ENCODE measurements around the gene SNRPN.
A peak's percentile ranks its signal among the peaks of the same experiment; 100 is the strongest.

SNRPN gene

DNA sequence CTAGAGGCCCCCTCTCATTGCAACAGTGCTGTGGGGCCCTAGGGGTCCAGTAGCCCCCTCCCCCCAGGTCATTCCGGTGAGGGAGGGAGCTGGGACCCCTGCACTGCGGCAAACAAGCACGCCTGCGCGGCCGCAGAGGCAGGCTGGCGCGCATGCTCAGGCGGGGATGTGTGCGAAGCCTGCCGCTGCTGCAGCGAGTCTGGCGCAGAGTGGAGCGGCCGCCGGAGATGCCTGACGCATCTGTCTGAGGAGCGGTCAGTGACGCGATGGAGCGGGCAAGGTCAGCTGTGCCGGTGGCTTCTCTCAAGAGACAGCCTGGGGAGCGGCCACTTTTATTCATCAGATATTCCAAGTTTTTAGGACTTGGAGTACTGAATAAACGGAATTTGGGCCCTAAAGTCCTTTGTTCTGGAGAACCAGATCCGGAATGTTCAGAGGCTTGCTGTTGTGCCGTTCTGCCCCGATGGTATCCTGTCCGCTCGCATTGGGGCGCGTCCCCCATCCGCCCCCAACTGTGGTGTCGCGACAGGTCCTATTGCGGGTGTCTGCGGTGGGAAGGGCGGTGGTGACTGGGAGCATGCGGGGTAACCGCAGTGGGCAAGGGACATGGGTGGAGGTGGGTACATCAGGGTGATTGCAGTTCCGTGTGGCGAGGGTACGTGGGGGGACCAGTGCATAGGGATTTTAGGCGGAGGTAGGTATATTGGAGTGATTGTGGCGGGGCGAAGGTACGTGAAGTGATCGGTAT, at the start of gene SNRPN, which contains the start of gene SNURF:
SNRPN (plus strand) TSS at position 205 of the 748 bp plus-strand sequence. CDS start 19,467 bp downstream, outside the sequence.
SNURF (plus strand) TSS at position 205 of the 748 bp plus-strand sequence; CDS start at position 267, 62 bp downstream.
- H3K79me2 ChIP-seq (ENCODE audit: insufficient read depth, low read length), result peaks cover 18% of the 10 kb centered on the region
- no peaks in the 10 kb centered on the region; the same call in 1 of the 2 replicates for H3K36me3 ChIP-seq (ENCODE audit: insufficient read depth, low read length)
- peaks cover 6% of the 10 kb centered on the region for H3K4me1 ChIP-seq (ENCODE audit: insufficient read depth, low read length, severe bottlenecking)
- no peak within 1 kb of the TSS for H2AFZ ChIP-seq (ENCODE audit: low read length)
- H3F3A ChIP-seq (ENCODE audit: insufficient read depth, low read length), result no peaks in the 10 kb centered on the region
- H3K9me2 ChIP-seq (ENCODE audit: low read depth, low read length), result no peaks in the 10 kb centered on the region
- TF ChIP-seq EZH2 (IDR thresholded peaks at IDR 0.05; ENCODE audit: borderline replicate concordance, low read length), result no peak
- TF ChIP-seq, protein P1, sequence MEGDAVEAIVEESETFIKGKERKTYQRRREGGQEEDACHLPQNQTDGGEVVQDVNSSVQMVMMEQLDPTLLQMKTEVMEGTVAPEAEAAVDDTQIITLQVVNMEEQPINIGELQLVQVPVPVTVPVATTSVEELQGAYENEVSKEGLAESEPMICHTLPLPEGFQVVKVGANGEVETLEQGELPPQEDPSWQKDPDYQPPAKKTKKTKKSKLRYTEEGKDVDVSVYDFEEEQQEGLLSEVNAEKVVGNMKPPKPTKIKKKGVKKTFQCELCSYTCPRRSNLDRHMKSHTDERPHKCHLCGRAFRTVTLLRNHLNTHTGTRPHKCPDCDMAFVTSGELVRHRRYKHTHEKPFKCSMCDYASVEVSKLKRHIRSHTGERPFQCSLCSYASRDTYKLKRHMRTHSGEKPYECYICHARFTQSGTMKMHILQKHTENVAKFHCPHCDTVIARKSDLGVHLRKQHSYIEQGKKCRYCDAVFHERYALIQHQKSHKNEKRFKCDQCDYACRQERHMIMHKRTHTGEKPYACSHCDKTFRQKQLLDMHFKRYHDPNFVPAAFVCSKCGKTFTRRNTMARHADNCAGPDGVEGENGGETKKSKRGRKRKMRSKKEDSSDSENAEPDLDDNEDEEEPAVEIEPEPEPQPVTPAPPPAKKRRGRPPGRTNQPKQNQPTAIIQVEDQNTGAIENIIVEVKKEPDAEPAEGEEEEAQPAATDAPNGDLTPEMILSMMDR (IDR thresholded peaks at IDR 0.05; ENCODE audit: low read length), result no peak
- peak within 1 kb of the TSS; percentile 78 for H3K9ac ChIP-seq (ENCODE audit: low read length)
- no peaks in the 10 kb centered on the region for H4K20me1 ChIP-seq (ENCODE audit: insufficient read depth, low read length)
- H3K27me3 ChIP-seq (ENCODE audit: insufficient read depth, low read length), result no peaks in the 10 kb centered on the region
- H3K27ac ChIP-seq (ENCODE audit: low read depth, low read length, poor library complexity, severe bottlenecking), result peak within 1 kb of the TSS; percentile 87
- no peaks in the 10 kb centered on the region for H3K9me3 ChIP-seq (ENCODE audit: low read length)
- H3K4me2 ChIP-seq (ENCODE audit: low read length), result peak within 1 kb of the TSS; percentile 72
- peak within 1 kb of the TSS; percentile 89 for H3K4me3 ChIP-seq (ENCODE audit: low read depth, low read length, poor library complexity, severe bottlenecking)

DNA sequence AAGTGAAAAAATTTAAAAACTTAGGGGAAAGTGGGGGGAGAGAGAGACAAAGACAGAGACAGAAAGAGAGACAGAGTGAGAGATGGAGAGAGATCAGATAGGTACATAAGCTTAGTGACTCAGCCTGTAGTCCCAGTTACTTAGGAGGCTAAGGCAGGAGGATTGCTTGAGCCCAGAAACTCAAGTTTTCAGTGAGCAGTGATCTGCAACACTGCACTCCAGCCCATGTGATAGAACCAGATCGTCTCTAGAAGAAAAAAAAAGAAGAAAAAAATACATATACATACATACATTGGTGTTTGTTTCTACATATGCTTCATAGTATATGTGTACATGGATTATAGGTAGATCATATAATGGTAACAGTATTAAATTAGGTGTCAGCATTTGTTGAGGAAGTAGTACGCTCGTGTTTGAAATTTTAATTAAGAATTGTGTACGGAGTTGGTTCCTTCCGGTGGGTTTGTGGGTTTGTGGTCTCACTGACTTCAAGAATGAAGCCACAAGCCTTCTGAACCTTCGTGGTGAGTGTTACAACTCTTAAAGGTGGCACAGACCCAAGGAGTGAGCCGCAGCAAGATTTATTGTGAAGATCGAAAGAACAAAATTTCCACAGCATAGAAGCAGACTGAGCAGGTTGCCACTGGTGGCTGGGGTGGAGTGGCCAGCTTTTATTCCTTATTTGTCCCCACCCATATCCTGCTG, 38.3 kb upstream of the SNRPN start:
- H3K36me3 ChIP-seq (ENCODE audit: insufficient read depth, low read length), result no peaks in the 10 kb centered on the region
- H2AFZ ChIP-seq (ENCODE audit: low read length), result no peak overlapping the region
- no peak overlapping the region for H3K4me3 ChIP-seq (ENCODE audit: low read depth, low read length, poor library complexity, severe bottlenecking)
- H3K27me3 ChIP-seq (ENCODE audit: insufficient read depth, low read length), result no peaks in the 10 kb centered on the region
- no peaks in the 10 kb centered on the region for H3K4me1 ChIP-seq (ENCODE audit: insufficient read depth, low read length, severe bottlenecking)
- no peaks in the 10 kb centered on the region for H3K9me2 ChIP-seq (ENCODE audit: low read depth, low read length)
- H3K4me2 ChIP-seq (ENCODE audit: low read length), result no peak overlapping the region
- TF ChIP-seq, protein P1 (IDR thresholded peaks at IDR 0.05; ENCODE audit: low read length), result no peak
- no peak for TF ChIP-seq EZH2 (IDR thresholded peaks at IDR 0.05; ENCODE audit: borderline replicate concordance, low read length)
- no peak overlapping the region for H3K27ac ChIP-seq (ENCODE audit: low read depth, low read length, poor library complexity, severe bottlenecking)
- H3K9me3 ChIP-seq (ENCODE audit: low read length), result no peaks in the 10 kb centered on the region
- H3K9ac ChIP-seq (ENCODE audit: low read length), result no peak overlapping the region
- H3F3A ChIP-seq (ENCODE audit: insufficient read depth, low read length), result no peaks in the 10 kb centered on the region
- no peaks in the 10 kb centered on the region for H4K20me1 ChIP-seq (ENCODE audit: insufficient read depth, low read length)
- H3K79me2 ChIP-seq (ENCODE audit: insufficient read depth, low read length), result no peaks in the 10 kb centered on the region

DNA sequence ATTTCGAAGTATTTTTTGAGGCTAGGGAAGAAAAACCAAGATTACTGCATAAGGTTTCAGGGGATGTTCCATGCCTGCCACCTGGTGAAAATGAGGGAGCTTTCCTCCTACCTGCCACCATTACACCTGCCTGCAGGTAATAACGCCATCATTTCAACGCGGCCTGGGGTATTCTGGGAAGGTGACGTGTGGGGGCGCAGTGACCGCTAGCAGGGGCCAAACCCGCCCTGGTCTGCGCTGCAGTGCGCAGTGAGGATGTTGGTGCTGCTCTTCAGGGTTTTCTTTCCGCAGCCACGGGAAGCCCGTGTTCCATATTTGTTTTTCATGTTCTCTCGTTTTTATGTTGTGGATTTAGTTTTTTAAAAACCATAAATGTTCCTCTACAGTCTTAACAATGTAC, 37.4 kb upstream of the SNRPN start:
- Histone ChIP-seq H3K27ac (ENCODE audit: low read depth, low read length, poor library complexity, severe bottlenecking) (no peak overlapping the region), H3K4me1 (ENCODE audit: insufficient read depth, low read length, severe bottlenecking) (no peaks in the 10 kb centered on the region), H3K36me3 (ENCODE audit: insufficient read depth, low read length) (no peaks in the 10 kb centered on the region), H2AFZ (ENCODE audit: low read length) (no peak overlapping the region), H4K20me1 (ENCODE audit: insufficient read depth, low read length) (no peaks in the 10 kb centered on the region), H3F3A (ENCODE audit: insufficient read depth, low read length) (no peaks in the 10 kb centered on the region), H3K4me2 (ENCODE audit: low read length) (no peak overlapping the region), H3K9me3 (ENCODE audit: low read length) (no peaks in the 10 kb centered on the region), H3K9ac (ENCODE audit: low read length) (no peak overlapping the region), H3K27me3 (ENCODE audit: insufficient read depth, low read length) (no peaks in the 10 kb centered on the region), H3K9me2 (ENCODE audit: low read depth, low read length) (no peaks in the 10 kb centered on the region), H3K79me2 (ENCODE audit: insufficient read depth, low read length) (no peaks in the 10 kb centered on the region), H3K4me3 (ENCODE audit: low read depth, low read length, poor library complexity, severe bottlenecking) (no peak overlapping the region)
- no peak for TF ChIP-seq EZH2 (IDR thresholded peaks at IDR 0.05; ENCODE audit: borderline replicate concordance, low read length)
- TF ChIP-seq, protein P1 (IDR thresholded peaks at IDR 0.05; ENCODE audit: low read length), result no peak
